Suprapubic skin (tissue), 3 donors: ENCODE results near the gene SPAG9.

ENCODE experiments used
- CTCF ChIP-seq, 2 donors: fragments of 200-600 bp in 1 of 2; fragments of 450-650 bp in 1 of 2; sonication (generic) in 1 of 2; IDR thresholded peaks; one replicate each; pipeline ENCODE4 v1.5.1; 2016 to 2019; ENCODE audit warnings: antibody characterized with exemption in 2 of 2, mild to moderate bottlenecking in 1 of 2, moderate library complexity in 1 of 2
- POLR2A ChIP-seq, 2 donors: fragments of 450-650 bp; IDR thresholded peaks; one replicate each; pipeline ENCODE4 v1.6.1; 2017; ENCODE audit warnings: antibody characterized with exemption in 2 of 2, mild to moderate bottlenecking in 2 of 2, moderate library complexity in 2 of 2

- TF ChIP-seq POLR2A (IDR thresholded peaks at IDR 0.05) (no peak), CTCF (IDR thresholded peaks at IDR 0.05) (no peak)
These were observed 185.3 kb downstream of the SPAG9 start for GRCh38 chr17:50935221-50935995.
